T-helper 2 cell treated with Interferon-gamma antibody and Interleukin-4, amounts not matched to agents 100 ng/mL and 5 ng/mL, for 36 hours (primary cell): ENCODE results near the gene SLC2A4RG. TPM values are rescaled to one million over a fixed set of nuclear protein-coding genes. Genes with fewer than 3 reads are reported as not detected.
"Not testable (repeated sequence)": the region's sequence is repeated elsewhere in the genome, so short reads cannot be mapped to it uniquely, and the experiment has no call there.

ENCODE experiments used
- intact Hi-C: fragments of 100-400 bp; cut with micrococcal nuclease; formaldehyde crosslinking; loops from one replicate; pipeline ENCODE4 v1.15.1; 2023
- total RNA-seq: library from RNA; stranded (reverse); gene quantifications from 2 replicates; pipeline ENCODE4 v1.2.3, GENCODE V29; 2022

The SLC2A4RG gene
- total RNA-seq, 1 donor from 2014 or later = 113 TPM

GRCh38 chr20:63711085-63711645, 28.4 kb upstream of the SLC2A4RG start:
- intact Hi-C loops = no loop called here

GRCh38 chr20:63712191-63712590, 27.4 kb upstream of the SLC2A4RG start:
- intact Hi-C loops = no loop called here

GRCh38 chr20:63714858-63715257, 24.7 kb upstream of the SLC2A4RG start:
- intact Hi-C loops = no loop called here

GRCh38 chr20:63718996-63719395, 20.6 kb upstream of the SLC2A4RG start:
- intact Hi-C loops = no loop called here

- intact Hi-C loops = not testable (repeated sequence)
Measured at GRCh38 chr20:63722967-63723622, 16.5 kb upstream of the SLC2A4RG start.

- intact Hi-C loops = loop anchor here (10.0 kb wide), 1 partner anchor 135 kb away; the partner anchor contains the start of genes ABHD16B and TPD52L2
Measured at GRCh38 chr20:63730189-63730733, 9.3 kb upstream of the SLC2A4RG start.

- intact Hi-C loops = loop anchor here (10.0 kb wide), 1 partner anchor 133 kb away; the partner anchor contains the start of genes ABHD16B and TPD52L2
Measured at GRCh38 chr20:63731410-63731809, 8.2 kb upstream of the SLC2A4RG start.

- intact Hi-C loops = loop anchor here (10.0 kb wide), 1 partner anchor 132 kb away; the partner anchor contains the start of genes ABHD16B and TPD52L2
Measured at GRCh38 chr20:63732118-63733095, 7.2 kb upstream of the SLC2A4RG start.

GRCh38 chr20:63733117-63733516, 6.5 kb upstream of the SLC2A4RG start:
- intact Hi-C loops = loop anchor here (10.0 kb wide), 1 partner anchor 132 kb away; the partner anchor contains the start of genes ABHD16B and TPD52L2

GRCh38 chr20:63733579-63734081, 5.9 kb upstream of the SLC2A4RG start:
- intact Hi-C loops = loop anchor here (10.0 kb wide), 1 partner anchor 131 kb away; the partner anchor contains the start of genes ABHD16B and TPD52L2

- intact Hi-C loops = loop anchor here (10.0 kb wide), 1 partner anchor 130 kb away; the partner anchor contains the start of genes ABHD16B and TPD52L2
Measured at GRCh38 chr20:63734111-63734945, 5.2 kb upstream of the SLC2A4RG start.

GRCh38 chr20:63734946-63735858, 4.4 kb upstream of the SLC2A4RG start:
- intact Hi-C loops = loop anchor here (5.0 to 10.0 kb wide), 2 partner anchors 93 to 130 kb away; partner anchors contain the start of genes ABHD16B and TPD52L2

GRCh38 chr20:63735859-63736718, 3.5 kb upstream of the SLC2A4RG start, which contains the start of gene LIME1:
Gene LIME1, plus strand, starts transcription at chr20:63736664. Its CDS starts 886 bp downstream, at chr20:63737550.
- intact Hi-C loops = loop anchor here (2.0 to 10.0 kb wide), 3 partner anchors 29 to 129 kb away; partner anchors contain the start of genes ABHD16B, ARFRP1 and TPD52L2

GRCh38 chr20:63736893-63737694, 2.5 kb upstream of the SLC2A4RG start:
- intact Hi-C loops = loop anchor here (2.0 to 10.0 kb wide), 3 partner anchors 30 to 128 kb away; partner anchors contain the start of genes ABHD16B, ARFRP1 and TPD52L2

GRCh38 chr20:63737695-63737944, 2.0 kb upstream of the SLC2A4RG start:
- intact Hi-C loops = loop anchor here (2.0 to 10.0 kb wide), 3 partner anchors 31 to 127 kb away; partner anchors contain the start of genes ABHD16B, ARFRP1 and TPD52L2

- intact Hi-C loops = loop anchor here (2.0 to 10.0 kb wide), 3 partner anchors 31 to 127 kb away; partner anchors contain the start of genes ABHD16B, ARFRP1 and TPD52L2
Measured at GRCh38 chr20:63737945-63738686, 1.5 kb upstream of the SLC2A4RG start.
